Stimulated activated CD8-positive, alpha-beta memory T cell treated with anti-CD3 and anti-CD28 coated beads, Interleukin-4, amount 100 ng/mL, for 4 hours (primary cell): ENCODE data around the gene ATXN7L1.
"Not testable (repeated sequence)": the region's sequence is repeated elsewhere in the genome, so short reads cannot be mapped to it uniquely, and the experiment has no call there.

Experiments
- DNase-seq, 2 donors: peaks; one replicate each; pipeline ENCODE4 v3.0.0-alpha.2; 2020; ENCODE audit warnings: low read depth in 2 of 2, low spot score in 1 of 2

ATXN7L1 gene

GRCh38 chr7:105802604-105803428 lies 73.6 kb downstream of the ATXN7L1 start:
- DNase-seq, result no peak

- no peak for DNase-seq
These were observed 75.4 kb downstream of the ATXN7L1 start for GRCh38 chr7:105800849-105801534.

GRCh38 chr7:105800442-105800841 lies 76.0 kb downstream of the ATXN7L1 start:
- no peak for DNase-seq

- no peak for DNase-seq
These were observed 76.7 kb downstream of the ATXN7L1 start for GRCh38 chr7:105799677-105800076.

- DNase-seq, result no peak
These were observed 77.4 kb downstream of the ATXN7L1 start for GRCh38 chr7:105799006-105799405.

GRCh38 chr7:105797652-105798051 lies 78.7 kb downstream of the ATXN7L1 start:
- DNase-seq, result no peak

GRCh38 chr7:105796365-105796764 lies 80.0 kb downstream of the ATXN7L1 start:
- no peak for DNase-seq

- no peak for DNase-seq
These were observed 81.4 kb downstream of the ATXN7L1 start for GRCh38 chr7:105794741-105795729.

- DNase-seq, result no peak
These were observed 83.7 kb downstream of the ATXN7L1 start for GRCh38 chr7:105792488-105793370.

GRCh38 chr7:105791926-105792325 lies 84.5 kb downstream of the ATXN7L1 start:
- no peak for DNase-seq

GRCh38 chr7:105790996-105791395 lies 85.4 kb downstream of the ATXN7L1 start:
- no peak for DNase-seq

GRCh38 chr7:105790452-105790851 lies 85.9 kb downstream of the ATXN7L1 start:
- DNase-seq, result not testable (repeated sequence)

GRCh38 chr7:105788816-105789349 lies 87.5 kb downstream of the ATXN7L1 start:
- DNase-seq, result no peak

GRCh38 chr7:105788356-105788755 lies 88.0 kb downstream of the ATXN7L1 start:
- DNase-seq, result no peak

GRCh38 chr7:105787793-105788192 lies 88.6 kb downstream of the ATXN7L1 start:
- no peak for DNase-seq

- no peak for DNase-seq
These were observed 89.6 kb downstream of the ATXN7L1 start for GRCh38 chr7:105786520-105787470.

- DNase-seq, result no peak
These were observed 93.9 kb downstream of the ATXN7L1 start for GRCh38 chr7:105782391-105783042.
